Ovary (tissue), 9 donors: ENCODE results near the gene FBXO42. TPM values are rescaled to one million over a fixed set of nuclear protein-coding genes. Genes with fewer than 3 reads are reported as not detected.

ENCODE experiments used
- DNase-seq, 5 donors: peaks; one replicate each; pipeline ENCODE4 v3.0.0-alpha.2; 2019 to 2020
- H3K27ac ChIP-seq, 2 donors: fragments of 200-600 bp; one replicate each; pipeline versions ENCODE4 v1.5.1 to v1.8.0; 2019 to 2022
- H3K27me3 ChIP-seq: fragments of 200-600 bp; one replicate; pipeline ENCODE4 v1.8.0; 2022
- H3K36me3 ChIP-seq: fragments of 200-600 bp; sonication (generic); one replicate; pipeline ENCODE4 v1.5.1; 2019
- H3K4me1 ChIP-seq: one replicate; pipeline ENCODE4 v1.8.1; 2013; ENCODE audit warnings: mild to moderate bottlenecking, moderate library complexity; ENCODE audit not compliant: insufficient read depth
- H3K4me3 ChIP-seq: fragments of 200-600 bp; sonication (generic); one replicate; pipeline ENCODE4 v1.5.1; 2017
- H3K9me3 ChIP-seq, 2 donors: fragments of 200-600 bp in 1 of 2; sonication (generic) in 1 of 2; one replicate each; pipeline versions ENCODE4 v1.5.1 to v1.8.1; 2013 to 2019; ENCODE audit warnings: mild to moderate bottlenecking in 1 of 2, moderate library complexity in 1 of 2
- CTCF ChIP-seq, 3 donors: fragments of 450-650 bp in 2 of 3; fragments of 200-600 bp in 1 of 3; IDR thresholded peaks; one replicate each; pipeline versions ENCODE4 v1.5.1 to v1.8.0; 2016 to 2022; ENCODE audit warnings: antibody characterized with exemption in 3 of 3, mild to moderate bottlenecking in 1 of 3
- EP300 ChIP-seq: sonication (generic); formaldehyde crosslinking; IDR thresholded peaks from one replicate; pipeline ENCODE4 v1.6.1; 2017; ENCODE audit warnings: antibody characterized with exemption
- POLR2A ChIP-seq: fragments of 450-650 bp; IDR thresholded peaks from one replicate; pipeline ENCODE4 v1.6.1; 2017; ENCODE audit warnings: antibody characterized with exemption, mild to moderate bottlenecking, moderate library complexity
- WGBS, 3 donors: extraction: QIAGEN DNeasy Blood & Tissue Kit in 1 of 3; methylation state at CpG; one replicate each; pipeline versions ENCODE4 v1.1.5 to v1.1.7; 2013 to 2017; 5-methylcytosine and 5-hydroxymethylcytosine counted together
- intact Hi-C, 4 donors: fragments of 100-400 bp; cut with DNase I; formaldehyde crosslinking; loops; one replicate each; pipeline versions ENCODE4 v1.11.0 to v1.15.1; 2022 to 2023
- polyA plus RNA-seq, 2 donors: library from polyadenylated mRNA; stranded (reverse); fragments of 200-250 nt in 1 of 2; fragments of 350-450 nt in 1 of 2; fragmentation: Illumina TruSeq in 1 of 2; extraction: RNeasy Lipid Tissue Mini Kit (QIAGEN cat#74804) in 1 of 2; gene quantifications; one replicate each; pipeline ENCODE4 v1.2.3, GENCODE V29; 2013 to 2014
- total RNA-seq, 7 donors: library from RNA; depleted of rRNA in 2 of 7; stranded (reverse); fragments of >200 nt in 2 of 7; fragmentation: NEBNext Ultra II Directional in 3 of 7; extraction: Animal tissue kit (Norgen Biotek cat#: 25700) in 3 of 7; gene quantifications; one replicate each; pipeline versions ENCODE4 v1.1.0 to v1.2.4, GENCODE V29; 2016 to 2023
- donor health status: DM: no; HTN: no; CAD: no; lungs with moderate emphysema.
- donor health status: DM: no; HTN: no; CAD: no.
- donor health status: Bipolar disorder and iron deficiency.
- donor health status: DM: yes; HTN: yes; CAD: no.
- donor health status: DM: no; HTN: no; CAD: no.
- donor health status: DM: yes; HTN: yes; CAD: no.

FBXO42 gene
- total and polyA plus RNA-seq, 9 donors = 16.0 to 35.3 (median 21.9) TPM

DNA sequence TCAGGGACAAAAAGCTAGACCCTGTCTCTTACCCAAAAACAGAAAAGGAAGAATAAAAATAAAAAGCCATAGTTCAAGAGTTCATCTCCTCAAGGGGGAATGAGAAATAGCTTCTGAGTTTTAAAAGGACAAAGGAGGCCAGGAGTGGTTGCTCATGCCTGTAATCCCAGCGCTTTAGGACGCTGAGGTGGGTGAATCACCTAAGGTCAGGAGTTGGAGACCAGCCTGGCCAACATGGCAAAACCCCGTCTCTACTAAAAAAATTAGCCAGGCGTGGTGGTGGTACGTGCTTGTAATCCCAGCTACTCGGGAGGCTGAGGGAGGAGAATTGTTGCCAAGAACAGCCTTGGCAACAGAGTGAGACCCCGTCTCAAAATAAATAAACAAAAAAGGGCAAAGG, 76.7 kb downstream of the FBXO42 start:
- 73 to 86% (median 78%) methylated on average over 7 of the region's 7 CpGs for WGBS, 3 donors
- DNase-seq = no peak
- intact Hi-C loops = no loop called here

DNA sequence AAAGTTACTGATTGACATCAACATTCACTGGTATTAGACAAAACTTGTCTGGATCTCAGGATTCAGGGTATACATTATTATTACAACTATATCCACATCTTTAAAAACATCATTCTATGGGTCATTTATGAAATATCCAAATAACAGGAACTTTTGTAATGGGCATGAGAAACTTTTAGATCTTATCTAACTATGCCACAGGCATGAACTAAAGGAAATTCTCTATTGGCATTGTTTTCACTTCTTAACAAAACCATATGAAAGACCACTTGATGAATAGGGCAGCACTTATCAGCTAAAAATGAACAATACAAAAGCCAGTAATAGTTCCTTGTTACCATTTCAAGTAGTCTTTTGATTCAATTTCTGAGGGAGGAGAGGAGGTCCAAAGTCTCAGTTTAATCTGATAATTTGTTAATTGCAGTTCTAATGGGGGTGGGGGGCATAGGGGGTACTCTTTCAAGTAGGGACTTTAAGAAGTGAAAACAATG, 84.5 kb downstream of the FBXO42 start:
- Histone ChIP-seq H3K9me3 (no peaks in the 10 kb centered on the region), H3K4me1 (peaks cover 1% of the 10 kb centered on the region), H3K27me3 (no peaks in the 10 kb centered on the region), H3K4me3 (no peak overlapping the region), H3K36me3 (no peaks in the 10 kb centered on the region), H3K27ac (no peak overlapping the region)
- no peak for DNase-seq
- TF ChIP-seq POLR2A (no peak), EP300 (no peak), CTCF (IDR thresholded peaks at IDR 0.05) (no peak)
- intact Hi-C loops = no loop called here

More for the DNA sequence above, 76.7 kb downstream of the FBXO42 start:
- no peak overlapping the region for H3K27ac ChIP-seq
- no peak overlapping the region for H3K4me3 ChIP-seq
- H3K36me3 ChIP-seq = no peaks in the 10 kb centered on the region
- H3K27me3 ChIP-seq = no peaks in the 10 kb centered on the region
- H3K9me3 ChIP-seq = no peaks in the 10 kb centered on the region
- no peak for TF ChIP-seq EP300
- peaks cover 2% of the 10 kb centered on the region for H3K4me1 ChIP-seq

DNA sequence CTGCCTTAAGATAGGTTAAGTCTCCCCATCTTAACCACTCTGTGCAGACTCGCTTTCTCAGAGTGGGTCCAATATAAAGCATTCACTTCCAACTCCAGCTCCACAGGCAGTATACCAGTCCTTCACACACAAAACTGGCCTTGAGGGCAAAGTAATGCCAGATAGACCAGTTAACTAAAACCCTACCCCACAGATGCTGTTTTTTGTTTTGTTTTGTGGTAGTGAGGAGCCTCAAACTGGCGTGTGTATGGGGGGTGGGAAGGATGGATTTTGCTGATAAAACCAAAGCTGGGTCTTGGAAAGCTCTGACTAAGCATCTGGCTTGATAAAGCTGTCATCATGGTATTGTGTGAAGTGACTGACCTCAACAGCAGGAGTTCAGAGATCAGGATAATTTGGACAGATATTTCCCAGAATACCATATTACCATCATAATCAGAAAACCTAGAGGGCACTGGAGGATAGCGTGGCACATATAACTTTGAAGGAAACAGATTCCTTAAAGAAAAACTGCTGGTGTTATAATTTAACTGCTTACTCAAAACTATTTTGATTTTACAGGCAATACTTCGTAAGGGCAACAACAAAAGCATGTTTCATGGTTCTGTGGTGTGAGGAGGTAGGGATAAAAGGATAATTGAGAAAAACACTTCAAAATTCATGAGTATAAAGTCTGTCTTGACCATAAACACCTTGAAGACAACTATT, 85.7 kb downstream of the FBXO42 start:
- no peak overlapping the region for H3K4me3 ChIP-seq
- no peaks in the 10 kb centered on the region for H3K36me3 ChIP-seq
- no peak for DNase-seq
- TF ChIP-seq EP300 = no peak
- TF ChIP-seq CTCF (IDR thresholded peaks at IDR 0.05) = no peak
- TF ChIP-seq POLR2A = no peak
- intact Hi-C loops = no loop called here
- H3K4me1 ChIP-seq = peaks cover 1% of the 10 kb centered on the region
- WGBS, 3 donors = 56 to 74% (median 58%) methylated on average over 4 of the region's 4 CpGs
- H3K27me3 ChIP-seq = no peaks in the 10 kb centered on the region
- H3K27ac ChIP-seq = no peak overlapping the region
- H3K9me3 ChIP-seq = no peaks in the 10 kb centered on the region

DNA sequence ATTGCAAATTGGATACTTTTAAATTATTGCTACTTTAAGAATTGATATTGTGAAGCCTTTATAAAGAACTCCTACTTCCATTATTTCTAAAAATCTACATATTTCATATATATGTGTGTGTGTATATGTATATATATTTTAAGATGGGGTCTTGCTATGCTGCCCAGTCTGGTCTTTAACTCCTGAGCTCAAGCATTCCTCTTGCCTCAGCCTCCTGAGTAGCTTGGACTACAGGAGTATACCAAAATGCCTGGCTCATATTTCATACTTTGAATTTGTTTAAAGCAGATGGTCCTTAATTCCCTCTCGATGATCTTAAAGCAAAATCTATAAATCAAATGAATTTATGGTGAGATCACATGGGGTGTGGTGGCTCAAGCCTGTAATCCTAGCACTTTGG, 90.2 kb downstream of the FBXO42 start:
- TF ChIP-seq CTCF (IDR thresholded peaks at IDR 0.05) = no peak
- no peak for TF ChIP-seq EP300
- intact Hi-C loops = no loop called here
- WGBS, 3 donors = 83 to 95% (median 89%) methylated on average over 1 of the region's 1 CpG
- Histone ChIP-seq H3K36me3 (no peaks in the 10 kb centered on the region), H3K9me3 (no peaks in the 10 kb centered on the region), H3K27me3 (no peaks in the 10 kb centered on the region), H3K4me1 (peaks cover 1% of the 10 kb centered on the region), H3K4me3 (no peak overlapping the region), H3K27ac (no peak overlapping the region)
- no peak for DNase-seq

- whole genome bisulfite sequencing, 3 donors = 59 to 67% (median 64%) methylated on average over 1 of the region's 1 CpG
- Histone ChIP-seq H3K4me1 (no peaks in the 10 kb centered on the region), H3K27ac (no peak overlapping the region), H3K36me3 (no peaks in the 10 kb centered on the region), H3K9me3 (no peaks in the 10 kb centered on the region), H3K4me3 (no peak overlapping the region), H3K27me3 (no peaks in the 10 kb centered on the region)
- intact Hi-C loops = no loop called here
- DNase-seq = no peak
- no peak for TF ChIP-seq POLR2A
- no peak for TF ChIP-seq CTCF (IDR thresholded peaks at IDR 0.05)
- no peak for TF ChIP-seq EP300
Measured at GRCh38 chr1:16260814-16261213, 91.5 kb downstream of the FBXO42 start.
